HepG2 (cell line): ENCODE data around the gene CAD. TPM values are rescaled to one million over a fixed set of nuclear protein-coding genes. Genes with fewer than 3 reads are reported as not detected.
A peak's percentile ranks its signal among the peaks of the same experiment; 100 is the strongest.

Source experiments
- ETV6 ChIP-seq: sonication (generic); formaldehyde crosslinking; conservative IDR thresholded peaks from 2 replicates; pipeline ENCODE4 v1.4.0; 2020; ENCODE audit warnings: missing genetic modification reagents
- KDM5B ChIP-seq: sonication (generic); formaldehyde crosslinking; IDR thresholded peaks from 2 replicates; pipeline ENCODE4 v1.4.0; 2020; ENCODE audit warnings: missing genetic modification reagents, mild to moderate bottlenecking, borderline replicate concordance
- LCORL ChIP-seq, 2 experiments: fragments of 450-650 bp in 1 of 2; sonication (generic) in 1 of 2; formaldehyde crosslinking in 1 of 2; IDR thresholded peaks; 2 replicates each; pipeline versions ENCODE4 v1.5.0 to v1.6.1; 2017 to 2020; ENCODE audit warnings: antibody characterized with exemption in 1 of 2, missing genetic modification reagents in 1 of 2
- POLR2AphosphoS5 ChIP-seq: IDR thresholded peaks from 2 replicates; pipeline ENCODE4 v1.6.1; 2012; ENCODE audit warnings: low read depth, low read length
- RFX5 ChIP-seq: IDR thresholded peaks from 2 replicates; pipeline ENCODE4 v1.6.1; 2011; ENCODE audit warnings: low read depth, low read length, improper control_type of control experiment
- ZBTB34 ChIP-seq: sonication (generic); formaldehyde crosslinking; IDR thresholded peaks from 2 replicates; pipeline ENCODE4 v1.8.0; 2022; ENCODE audit warnings: mild to moderate bottlenecking, missing genetic modification reagents
- ZNF329 ChIP-seq: sonication (generic); formaldehyde crosslinking; IDR thresholded peaks from 2 replicates; pipeline ENCODE4 v1.9.0; 2021; ENCODE audit warnings: low read depth, mild to moderate bottlenecking, missing genetic modification reagents
- polyA plus RNA-seq, 8 experiments: library from polyadenylated mRNA; depleted of rRNA in 3 of 8; stranded (reverse) in 7 of 8; unstranded in 1 of 8; fragments of >200 nt; fragmentation: Illumina TruSeq in 4 of 8; extraction: Trizol in 4 of 8; gene quantifications; 2 replicates each; pipeline versions ENCODE4 v1.2.1 to v1.2.3, GENCODE V29; 2011 to 2016; ENCODE audit warnings: low read depth in 4 of 8, missing spikeins in 1 of 8, mixed read lengths in 1 of 8; ENCODE audit not compliant: insufficient read depth in 1 of 8
- total RNA-seq, 5 experiments: library from RNA; depleted of rRNA; stranded (reverse); fragments of >200 nt; fragmentation: Illumina TruSeq; extraction: Trizol; gene quantifications; 2 replicates each; pipeline ENCODE4 v1.2.3, GENCODE V29; 2016; ENCODE audit warnings: low read depth in 1 of 5
- TF ChIP-seq, protein P1 (sequence below): sonication (generic); formaldehyde crosslinking; IDR thresholded peaks from 2 replicates; pipeline ENCODE4 v1.5.1; 2020; ENCODE audit warnings: missing genetic modification reagents, mild to moderate bottlenecking, borderline replicate concordance
- TF ChIP-seq, protein P2 (sequence below): sonication (generic); formaldehyde crosslinking; IDR thresholded peaks from 2 replicates; pipeline ENCODE4 v1.4.0; 2020; ENCODE audit warnings: mild to moderate bottlenecking, missing genetic modification reagents, borderline replicate concordance
- TF ChIP-seq, protein P3 (sequence below): sonication (generic); formaldehyde crosslinking; IDR thresholded peaks from 2 replicates; pipeline ENCODE4 v1.8.1; 2023; ENCODE audit warnings: mild to moderate bottlenecking, moderate library complexity, missing genetic modification reagents

Gene CAD
- total and polyA plus RNA-seq, 2 of the 13 experiments (the other 11 are each of a cell fraction or from before 2014, with no cell fraction given): 21.7 to 37.0 TPM

DNA sequence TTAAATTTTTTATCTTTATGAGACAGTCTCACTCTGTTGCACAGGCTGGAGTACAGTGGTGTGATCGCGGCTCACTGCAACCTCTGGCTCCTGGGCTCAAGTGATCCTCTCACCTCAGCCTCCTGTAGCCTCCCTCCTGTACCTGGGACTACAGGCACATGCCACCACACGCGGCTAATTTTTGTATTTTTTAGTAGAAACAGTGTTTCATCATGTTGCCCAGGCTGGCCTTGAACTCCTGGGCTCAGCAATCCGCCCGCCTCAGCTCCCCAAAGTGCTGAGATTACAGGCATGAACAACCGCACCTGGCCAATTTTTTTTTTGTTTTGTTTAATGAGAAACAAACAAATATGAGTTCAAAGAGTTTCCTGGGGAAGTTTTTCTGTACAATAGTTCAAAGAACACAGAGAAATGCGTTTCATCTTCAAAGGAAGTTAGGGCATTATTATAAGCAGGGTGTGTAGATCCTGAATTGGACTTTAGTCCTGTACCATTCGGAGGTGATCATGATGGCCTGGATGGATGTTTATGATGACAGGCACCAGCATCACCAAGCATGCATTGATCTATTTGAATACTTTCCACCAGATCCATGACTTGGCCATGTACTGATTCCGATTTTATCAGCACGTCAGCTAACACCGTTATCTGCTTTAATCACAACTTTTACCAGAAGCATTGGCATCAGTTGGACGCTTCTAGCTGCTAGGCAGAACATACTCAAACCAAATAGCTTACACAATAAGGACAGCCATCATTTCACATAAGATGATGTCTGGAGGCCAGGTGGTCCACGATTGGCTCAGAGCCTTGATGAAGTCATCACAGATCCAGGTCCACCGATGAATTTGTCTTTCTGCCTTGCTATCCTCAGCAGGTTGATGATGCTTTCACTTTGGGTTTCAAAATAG is 39.5 kb upstream of the CAD start (continued):
- TF ChIP-seq POLR2AphosphoS5 (no peak), ZBTB34 (CRISPR knock-in tag) (peak; percentile 96), ETV6 (CRISPR knock-in tag) (no peak), LCORL (IDR thresholded peaks at IDR 0.05) (peak; percentile 95), LCORL (CRISPR knock-in tag; IDR thresholded peaks at IDR 0.05) (peak; percentile 84; the same call in 1 of the 2 replicates), RFX5 (peak; percentile 75), ZNF329 (CRISPR knock-in tag) (peak; percentile 8; the same call in 1 of the 2 replicates), KDM5B (peak; percentile 75; the same call in 1 of the 2 replicates)
- TF ChIP-seq, protein P1, sequence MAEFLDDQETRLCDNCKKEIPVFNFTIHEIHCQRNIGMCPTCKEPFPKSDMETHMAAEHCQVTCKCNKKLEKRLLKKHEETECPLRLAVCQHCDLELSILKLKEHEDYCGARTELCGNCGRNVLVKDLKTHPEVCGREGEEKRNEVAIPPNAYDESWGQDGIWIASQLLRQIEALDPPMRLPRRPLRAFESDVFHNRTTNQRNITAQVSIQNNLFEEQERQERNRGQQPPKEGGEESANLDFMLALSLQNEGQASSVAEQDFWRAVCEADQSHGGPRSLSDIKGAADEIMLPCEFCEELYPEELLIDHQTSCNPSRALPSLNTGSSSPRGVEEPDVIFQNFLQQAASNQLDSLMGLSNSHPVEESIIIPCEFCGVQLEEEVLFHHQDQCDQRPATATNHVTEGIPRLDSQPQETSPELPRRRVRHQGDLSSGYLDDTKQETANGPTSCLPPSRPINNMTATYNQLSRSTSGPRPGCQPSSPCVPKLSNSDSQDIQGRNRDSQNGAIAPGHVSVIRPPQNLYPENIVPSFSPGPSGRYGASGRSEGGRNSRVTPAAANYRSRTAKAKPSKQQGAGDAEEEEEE (CRISPR knock-in tag): peak; percentile 35; the same call in 1 of the 2 replicates
- TF ChIP-seq, protein P2, sequence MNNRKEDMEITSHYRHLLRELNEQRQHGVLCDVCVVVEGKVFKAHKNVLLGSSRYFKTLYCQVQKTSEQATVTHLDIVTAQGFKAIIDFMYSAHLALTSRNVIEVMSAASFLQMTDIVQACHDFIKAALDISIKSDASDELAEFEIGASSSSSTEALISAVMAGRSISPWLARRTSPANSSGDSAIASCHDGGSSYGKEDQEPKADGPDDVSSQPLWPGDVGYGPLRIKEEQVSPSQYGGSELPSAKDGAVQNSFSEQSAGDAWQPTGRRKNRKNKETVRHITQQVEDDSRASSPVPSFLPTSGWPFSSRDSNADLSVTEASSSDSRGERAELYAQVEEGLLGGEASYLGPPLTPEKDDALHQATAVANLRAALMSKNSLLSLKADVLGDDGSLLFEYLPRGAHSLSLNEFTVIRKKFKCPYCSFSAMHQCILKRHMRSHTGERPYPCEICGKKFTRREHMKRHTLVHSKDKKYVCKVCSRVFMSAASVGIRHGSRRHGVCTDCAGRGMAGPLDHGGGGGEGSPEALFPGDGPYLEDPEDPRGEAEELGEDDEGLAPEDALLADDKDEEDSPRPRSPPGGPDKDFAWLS: 0 out of 2 replicates have a peak, but pooled peaks have one; percentile 50
- TF ChIP-seq, protein P3, sequence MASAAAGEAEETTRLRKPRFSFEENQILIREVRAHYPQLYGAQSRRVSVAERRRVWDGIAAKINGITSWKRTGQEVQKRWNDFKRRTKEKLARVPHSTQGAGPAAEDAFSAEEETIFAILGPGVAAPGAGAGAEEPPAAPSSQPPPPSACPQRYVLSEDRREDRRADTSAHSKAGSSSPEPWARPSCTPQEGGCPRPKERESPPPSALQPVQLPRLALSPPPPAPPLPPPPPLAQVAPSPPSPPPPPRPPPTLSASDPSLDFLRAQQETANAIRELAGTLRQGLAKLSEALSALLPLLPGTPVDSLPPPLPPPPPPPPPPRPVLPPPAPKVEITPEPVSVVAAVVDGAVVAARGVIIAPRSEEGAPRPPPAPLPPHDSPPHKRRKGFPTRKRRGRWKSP: peak; percentile 87; the same call in 1 of the 2 replicates
